Measurements from ENCODE around the gene NRXN2. TPM values are rescaled to one million over a fixed set of nuclear protein-coding genes. Genes with fewer than 3 reads are reported as not detected.

NRXN2 gene
- total and polyA plus RNA-seq, 10 of the 15 experiments (the other 5 are each of a cell fraction or from before 2014, with no cell fraction given) = 0.03 to 1.4 (median 0.23) TPM

GRCh38 chr11:64661614-64662013, 61.4 kb downstream of the NRXN2 start (continued):
- TF ChIP-seq, protein P1, sequence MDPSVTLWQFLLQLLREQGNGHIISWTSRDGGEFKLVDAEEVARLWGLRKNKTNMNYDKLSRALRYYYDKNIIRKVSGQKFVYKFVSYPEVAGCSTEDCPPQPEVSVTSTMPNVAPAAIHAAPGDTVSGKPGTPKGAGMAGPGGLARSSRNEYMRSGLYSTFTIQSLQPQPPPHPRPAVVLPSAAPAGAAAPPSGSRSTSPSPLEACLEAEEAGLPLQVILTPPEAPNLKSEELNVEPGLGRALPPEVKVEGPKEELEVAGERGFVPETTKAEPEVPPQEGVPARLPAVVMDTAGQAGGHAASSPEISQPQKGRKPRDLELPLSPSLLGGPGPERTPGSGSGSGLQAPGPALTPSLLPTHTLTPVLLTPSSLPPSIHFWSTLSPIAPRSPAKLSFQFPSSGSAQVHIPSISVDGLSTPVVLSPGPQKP (IDR thresholded peaks at IDR 0.05; ENCODE audit: low read depth, low read length) = no peak
- no peak for TF ChIP-seq FOS (IDR thresholded peaks at IDR 0.05; ENCODE audit: borderline replicate concordance, extremely low read depth, insufficient read length)
- TF ChIP-seq POLR2AphosphoS2 (IDR thresholded peaks at IDR 0.05; ENCODE audit: low read depth, low read length) = no peak
- TF ChIP-seq, protein P2, sequence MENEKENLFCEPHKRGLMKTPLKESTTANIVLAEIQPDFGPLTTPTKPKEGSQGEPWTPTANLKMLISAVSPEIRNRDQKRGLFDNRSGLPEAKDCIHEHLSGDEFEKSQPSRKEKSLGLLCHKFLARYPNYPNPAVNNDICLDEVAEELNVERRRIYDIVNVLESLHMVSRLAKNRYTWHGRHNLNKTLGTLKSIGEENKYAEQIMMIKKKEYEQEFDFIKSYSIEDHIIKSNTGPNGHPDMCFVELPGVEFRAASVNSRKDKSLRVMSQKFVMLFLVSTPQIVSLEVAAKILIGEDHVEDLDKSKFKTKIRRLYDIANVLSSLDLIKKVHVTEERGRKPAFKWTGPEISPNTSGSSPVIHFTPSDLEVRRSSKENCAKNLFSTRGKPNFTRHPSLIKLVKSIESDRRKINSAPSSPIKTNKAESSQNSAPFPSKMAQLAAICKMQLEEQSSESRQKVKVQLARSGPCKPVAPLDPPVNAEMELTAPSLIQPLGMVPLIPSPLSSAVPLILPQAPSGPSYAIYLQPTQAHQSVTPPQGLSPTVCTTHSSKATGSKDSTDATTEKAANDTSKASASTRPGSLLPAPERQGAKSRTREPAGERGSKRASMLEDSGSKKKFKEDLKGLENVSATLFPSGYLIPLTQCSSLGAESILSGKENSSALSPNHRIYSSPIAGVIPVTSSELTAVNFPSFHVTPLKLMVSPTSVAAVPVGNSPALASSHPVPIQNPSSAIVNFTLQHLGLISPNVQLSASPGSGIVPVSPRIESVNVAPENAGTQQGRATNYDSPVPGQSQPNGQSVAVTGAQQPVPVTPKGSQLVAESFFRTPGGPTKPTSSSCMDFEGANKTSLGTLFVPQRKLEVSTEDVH (IDR thresholded peaks at IDR 0.05; ENCODE audit: low read depth, partially characterized antibody) = no peak
- no peak for TF ChIP-seq CHD1 (IDR thresholded peaks at IDR 0.05; ENCODE audit: low read depth, low read length)
- no peak for TF ChIP-seq IRF4 (IDR thresholded peaks at IDR 0.05; ENCODE audit: low read depth, low read length)
- TF ChIP-seq REST (IDR thresholded peaks at IDR 0.05; ENCODE audit: low read depth, low read length) = no peak
- no peak for TF ChIP-seq STAT3 (IDR thresholded peaks at IDR 0.05; ENCODE audit: low read depth, low read length)
- TF ChIP-seq CREM (IDR thresholded peaks at IDR 0.05; ENCODE audit: low read depth) = no peak
- TF ChIP-seq ZNF384 (IDR thresholded peaks at IDR 0.05; ENCODE audit: borderline replicate concordance, low read depth, low read length) = no peak
- TF ChIP-seq IRF5 (IDR thresholded peaks at IDR 0.05; ENCODE audit: borderline replicate concordance) = no peak
- TF ChIP-seq, protein P3, sequence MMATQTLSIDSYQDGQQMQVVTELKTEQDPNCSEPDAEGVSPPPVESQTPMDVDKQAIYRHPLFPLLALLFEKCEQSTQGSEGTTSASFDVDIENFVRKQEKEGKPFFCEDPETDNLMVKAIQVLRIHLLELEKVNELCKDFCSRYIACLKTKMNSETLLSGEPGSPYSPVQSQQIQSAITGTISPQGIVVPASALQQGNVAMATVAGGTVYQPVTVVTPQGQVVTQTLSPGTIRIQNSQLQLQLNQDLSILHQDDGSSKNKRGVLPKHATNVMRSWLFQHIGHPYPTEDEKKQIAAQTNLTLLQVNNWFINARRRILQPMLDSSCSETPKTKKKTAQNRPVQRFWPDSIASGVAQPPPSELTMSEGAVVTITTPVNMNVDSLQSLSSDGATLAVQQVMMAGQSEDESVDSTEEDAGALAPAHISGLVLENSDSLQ (IDR thresholded peaks at IDR 0.05) = no peak
